HUES64 (cell line): Measurements from ENCODE around the gene HOXC10.

Experiments used
- H3K27ac ChIP-seq: 2 replicates; pipeline ENCODE4 v1.7.0; 2013; ENCODE audit warnings: low read depth, low read length, inconsistent platforms
- H3K27me3 ChIP-seq: 2 replicates; pipeline ENCODE4 v1.6.1; 2013; ENCODE audit warnings: mild to moderate bottlenecking, low read length; ENCODE audit not compliant: insufficient read depth
- H3K36me3 ChIP-seq: 2 replicates; pipeline ENCODE4 v1.6.1; 2013; ENCODE audit warnings: mild to moderate bottlenecking, low read length; ENCODE audit not compliant: insufficient read depth
- H3K4me1 ChIP-seq: 2 replicates; pipeline ENCODE4 v1.6.1; 2013; ENCODE audit warnings: mild to moderate bottlenecking, low read length, moderate library complexity; ENCODE audit not compliant: insufficient read depth
- H3K4me3 ChIP-seq: 2 replicates; pipeline ENCODE4 v1.5.1; 2013; ENCODE audit warnings: mild to moderate bottlenecking, low read length, moderate library complexity
- H3K9ac ChIP-seq: 2 replicates; pipeline ENCODE4 v1.6.1; 2013; ENCODE audit warnings: mild to moderate bottlenecking, low read depth, low read length
- H3K9me3 ChIP-seq: 2 replicates; pipeline ENCODE4 v1.6.1; 2013; ENCODE audit warnings: low read depth, low read length; ENCODE audit not compliant: insufficient read depth
- WGBS: fragments of 150-250, 120-280 bp; methylation state at CpG from one replicate; pipeline ENCODE4 v1.1.7; 2013; ENCODE audit warnings: missing lambda C conversion rate; 5-methylcytosine and 5-hydroxymethylcytosine counted together

HOXC10 gene

DNA sequence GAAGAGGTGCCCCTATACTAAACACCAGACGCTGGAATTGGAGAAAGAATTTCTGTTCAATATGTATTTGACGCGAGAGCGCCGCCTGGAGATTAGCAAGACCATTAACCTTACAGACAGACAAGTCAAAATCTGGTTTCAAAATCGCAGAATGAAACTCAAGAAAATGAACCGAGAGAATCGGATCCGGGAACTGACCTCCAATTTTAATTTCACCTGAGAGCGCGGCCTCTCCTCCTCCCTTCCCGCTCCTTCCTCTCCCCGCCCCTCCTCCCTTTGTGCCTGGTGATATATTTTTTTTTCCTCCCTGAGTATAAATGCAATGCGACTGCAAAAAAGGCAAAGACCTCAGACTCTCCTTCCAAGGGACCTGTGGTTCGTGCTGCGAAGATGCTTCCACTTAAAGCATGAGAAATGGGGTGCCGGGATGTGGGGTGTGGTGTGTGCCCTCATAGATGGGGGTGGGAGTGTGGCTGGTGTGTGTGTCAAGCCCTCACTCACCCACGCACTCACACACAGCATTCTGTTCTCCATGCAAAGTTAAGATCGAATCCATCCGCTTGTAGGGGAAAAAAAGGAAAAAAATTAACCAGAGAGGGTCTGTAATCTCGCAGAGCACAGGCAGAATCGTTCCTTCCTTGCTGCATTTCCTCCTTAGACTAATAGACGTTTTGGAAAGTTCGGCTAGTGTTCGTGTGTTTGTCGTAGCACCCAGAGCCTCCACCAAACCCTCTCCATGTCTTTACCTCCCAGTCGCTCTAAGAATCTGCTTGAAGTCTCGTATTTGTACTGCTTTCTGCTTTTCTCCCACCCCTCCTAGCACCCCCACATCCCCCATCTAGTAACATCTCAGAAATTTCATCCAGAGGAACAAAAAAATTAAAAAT is 4.5 kb downstream of the HOXC10 start:
- Histone ChIP-seq H3K9me3 (no peaks in the 10 kb centered on the region), H3K4me1 (no peaks in the 10 kb centered on the region), H3K9ac (no peak overlapping the region), H3K4me3 (no peak overlapping the region), H3K27ac (no peak overlapping the region), H3K36me3 (no peaks in the 10 kb centered on the region), H3K27me3 (peaks cover 100% of the 10 kb centered on the region)
- 20% methylated on average over 25 of the region's 28 CpGs for WGBS

DNA sequence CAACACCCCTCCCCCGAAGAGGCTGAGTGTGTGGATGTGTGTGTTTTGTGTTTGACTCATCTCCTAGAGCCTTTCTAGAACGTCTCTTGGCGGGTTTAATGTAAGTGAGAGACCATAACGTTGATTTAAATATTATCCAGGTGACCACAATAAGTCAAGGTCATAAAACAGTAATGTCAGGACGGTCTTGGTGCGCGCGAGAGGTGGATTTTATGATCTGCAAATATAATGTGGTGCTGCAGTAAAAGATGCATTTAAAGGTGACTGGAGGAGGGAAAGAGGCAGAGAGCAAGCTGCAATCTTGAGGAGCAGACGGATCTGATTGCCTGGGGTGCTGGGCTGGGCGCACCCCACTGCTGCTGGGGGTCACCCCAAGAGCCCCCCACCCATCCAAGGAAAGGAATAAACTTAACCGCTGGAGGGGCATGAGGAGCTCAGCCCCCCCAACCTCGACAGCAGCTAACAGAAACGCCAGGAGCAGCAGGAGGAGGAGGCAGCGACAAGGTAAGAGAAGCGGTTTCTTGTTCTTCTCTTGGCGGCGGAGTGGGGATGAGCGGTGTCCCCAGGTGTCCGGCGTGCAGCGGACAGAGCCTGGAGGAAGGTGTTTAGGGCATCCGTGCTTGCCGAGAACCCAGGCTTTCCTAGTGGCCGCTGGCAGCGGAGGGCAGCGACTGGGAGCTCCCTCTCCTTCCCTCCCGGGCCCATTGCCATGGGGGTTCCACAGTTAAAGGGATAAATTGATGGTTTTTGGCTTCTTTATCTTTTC is 5.5 kb downstream of the HOXC10 start:
- Histone ChIP-seq H3K4me3 (no peak overlapping the region), H3K36me3 (no peaks in the 10 kb centered on the region), H3K27me3 (peaks cover 100% of the 10 kb centered on the region), H3K9ac (no peak overlapping the region), H3K27ac (no peak overlapping the region), H3K4me1 (no peaks in the 10 kb centered on the region), H3K9me3 (no peaks in the 10 kb centered on the region)
- 28% methylated on average over 27 of the region's 27 CpGs for WGBS

DNA sequence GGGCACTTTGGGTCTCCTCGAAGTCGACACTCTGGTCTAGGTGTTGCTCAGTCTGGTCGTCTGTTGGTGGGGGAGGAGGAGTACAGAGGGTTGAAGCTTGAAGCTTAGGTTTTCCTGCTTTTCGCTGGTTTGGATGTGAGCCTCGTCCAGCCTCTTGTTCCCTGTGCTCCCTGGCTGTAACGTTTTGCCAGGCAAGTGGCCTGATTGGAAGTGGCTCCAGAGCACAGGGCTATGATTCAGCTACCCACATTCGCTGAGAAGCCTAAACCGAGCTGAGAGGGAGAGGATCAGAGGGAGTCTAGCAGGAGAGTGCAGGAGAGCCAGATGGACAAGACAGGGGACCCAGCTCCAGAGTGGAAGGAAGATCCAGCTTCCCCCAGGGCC is 6.1 kb downstream of the HOXC10 start:
- Histone ChIP-seq H3K27me3 (peaks cover 100% of the 10 kb centered on the region), H3K36me3 (no peaks in the 10 kb centered on the region), H3K27ac (no peak overlapping the region), H3K4me1 (no peaks in the 10 kb centered on the region), H3K9me3 (no peaks in the 10 kb centered on the region), H3K4me3 (no peak overlapping the region), H3K9ac (no peak overlapping the region)
- WGBS = 16% methylated on average over 8 of the region's 8 CpGs

DNA sequence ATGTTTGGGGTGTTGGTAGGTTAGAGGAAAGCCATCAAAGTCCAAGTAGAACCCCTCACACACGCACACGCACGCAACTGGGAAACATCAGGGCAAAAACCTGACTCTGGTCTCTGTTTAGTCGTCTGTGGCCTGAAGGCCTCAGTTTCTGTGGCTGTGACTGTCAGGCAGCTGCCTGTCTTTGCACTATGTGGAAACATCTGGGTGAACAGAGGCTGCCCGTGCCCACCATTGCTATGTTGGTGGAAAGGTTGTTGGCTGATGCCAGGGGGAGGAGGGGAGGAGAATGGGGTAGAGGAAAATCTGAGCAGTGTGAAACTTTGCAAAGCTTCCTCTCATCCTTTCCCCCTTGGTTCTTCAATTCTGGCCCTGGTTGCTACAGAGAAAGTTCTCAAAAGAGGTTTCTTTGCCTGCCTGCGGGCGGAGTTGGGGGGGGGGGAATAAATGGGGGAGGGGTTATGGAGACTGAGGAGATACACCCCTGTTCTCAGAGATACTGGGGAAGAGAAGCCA is 7.5 kb downstream of the HOXC10 start:
- Histone ChIP-seq H3K4me3 (no peak overlapping the region), H3K9ac (no peak overlapping the region), H3K4me1 (no peaks in the 10 kb centered on the region), H3K9me3 (no peaks in the 10 kb centered on the region), H3K36me3 (no peaks in the 10 kb centered on the region), H3K27me3 (peaks cover 100% of the 10 kb centered on the region), H3K27ac (no peak overlapping the region)
- WGBS = 42% methylated on average over 7 of the region's 7 CpGs

DNA sequence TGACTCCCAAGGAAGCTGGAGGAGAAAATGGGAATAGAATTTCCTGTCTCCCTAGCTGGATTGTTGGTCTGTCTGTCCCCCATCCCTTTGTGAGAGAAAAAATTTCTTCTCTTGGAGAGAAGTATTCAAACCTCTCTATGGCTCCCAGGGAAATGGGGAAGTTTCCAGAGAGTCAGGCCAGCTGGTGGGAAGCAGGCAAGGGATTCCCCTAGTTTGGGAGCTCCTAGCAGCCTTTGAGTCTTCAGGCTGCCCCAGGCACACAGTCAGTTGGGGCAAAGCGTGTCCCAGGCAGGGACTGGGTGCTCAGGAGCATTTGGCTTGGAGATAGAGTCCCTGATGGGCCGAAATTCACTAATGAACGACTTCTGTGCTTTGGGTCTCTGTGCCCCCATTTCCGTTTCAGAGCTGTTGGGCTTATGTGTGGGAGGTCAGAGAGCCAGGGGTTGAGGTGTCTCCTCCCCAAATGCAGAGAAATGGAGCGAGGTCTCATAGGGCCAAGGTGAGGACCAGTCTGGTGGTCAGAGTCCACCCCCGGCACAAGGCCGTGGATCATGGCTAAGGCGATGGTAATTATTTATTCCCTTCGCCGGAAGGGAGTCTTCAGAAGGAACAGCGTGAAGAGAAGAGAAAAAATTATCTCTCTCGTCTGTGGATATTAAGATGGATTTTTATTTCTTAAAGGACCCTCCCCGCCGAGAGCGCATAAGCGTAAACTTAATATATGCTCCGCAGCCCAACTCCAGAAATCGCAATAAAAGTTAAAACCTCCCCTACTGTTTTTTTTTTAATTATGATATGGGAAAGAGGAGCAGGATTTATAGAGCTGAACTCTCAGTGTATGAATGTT is 8.4 kb downstream of the HOXC10 start:
- H3K27ac ChIP-seq = no peak overlapping the region
- no peaks in the 10 kb centered on the region for H3K36me3 ChIP-seq
- H3K9me3 ChIP-seq = no peaks in the 10 kb centered on the region
- H3K4me3 ChIP-seq = no peak overlapping the region
- H3K4me1 ChIP-seq = no peaks in the 10 kb centered on the region
- no peak overlapping the region for H3K9ac ChIP-seq
- H3K27me3 ChIP-seq = peaks cover 100% of the 10 kb centered on the region
- WGBS = 57% methylated on average over 17 of the region's 18 CpGs

DNA sequence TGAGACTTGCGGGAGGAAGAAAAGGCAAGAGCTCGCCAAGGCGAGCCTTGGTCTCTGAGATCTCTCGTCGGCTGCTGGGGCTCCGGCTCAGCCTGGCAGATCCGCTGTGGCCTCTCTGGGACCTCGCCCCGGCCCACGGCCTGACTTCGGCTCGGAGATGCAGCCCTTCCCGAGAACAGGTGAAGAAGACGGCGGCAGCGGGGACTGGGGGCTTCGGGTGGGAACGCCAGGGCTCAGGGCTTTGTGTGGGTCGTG is 9.0 kb downstream of the HOXC10 start:
- Histone ChIP-seq H3K4me1 (no peaks in the 10 kb centered on the region), H3K36me3 (no peaks in the 10 kb centered on the region), H3K9ac (no peak overlapping the region), H3K4me3 (no peak overlapping the region), H3K9me3 (no peaks in the 10 kb centered on the region), H3K27me3 (peaks cover 100% of the 10 kb centered on the region), H3K27ac (no peak overlapping the region)
- whole genome bisulfite sequencing = 15% methylated on average over 19 of the region's 19 CpGs

DNA sequence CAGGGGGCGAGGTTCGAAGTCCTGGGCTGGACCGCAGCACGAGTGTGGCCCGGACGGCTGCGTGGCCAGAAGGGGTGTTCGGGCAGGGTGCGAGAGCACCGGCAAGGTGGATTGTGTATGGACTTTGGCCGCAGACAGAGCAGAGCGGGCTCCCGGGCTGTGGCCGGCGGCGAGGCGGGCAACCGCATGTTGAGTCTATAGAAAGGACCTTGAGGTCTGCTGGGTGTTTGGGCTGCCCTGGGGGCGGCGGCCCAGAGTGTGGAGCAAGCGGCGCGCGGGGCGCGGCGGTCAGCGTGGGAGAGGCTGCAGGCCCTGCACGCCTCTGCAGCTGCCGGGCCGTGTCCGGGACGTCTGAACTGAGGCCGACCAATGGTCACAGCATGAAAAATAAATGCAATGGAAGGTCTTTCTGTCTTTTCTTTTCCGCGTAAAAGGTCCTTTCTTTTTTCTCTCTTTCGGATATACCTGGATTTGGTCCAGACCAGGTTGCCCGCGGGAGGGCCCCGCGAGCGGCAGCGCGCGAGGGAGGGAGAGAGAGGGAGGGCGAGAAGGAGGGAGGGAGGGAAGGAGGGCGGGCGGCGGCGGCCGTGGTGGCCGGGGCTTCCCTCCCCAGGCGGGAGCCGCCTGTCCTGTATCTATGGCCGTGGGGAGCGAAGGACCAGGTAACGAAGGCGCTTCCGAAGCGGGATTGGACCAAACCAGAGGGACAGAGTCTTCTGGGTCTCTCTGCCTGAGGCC is 9.5 kb downstream of the HOXC10 start:
- no peak overlapping the region for H3K4me3 ChIP-seq
- H3K4me1 ChIP-seq = no peaks in the 10 kb centered on the region
- 7% methylated on average over 59 of the region's 60 CpGs for WGBS
- H3K9me3 ChIP-seq = no peaks in the 10 kb centered on the region
- no peaks in the 10 kb centered on the region for H3K36me3 ChIP-seq
- H3K9ac ChIP-seq = no peak overlapping the region
- H3K27me3 ChIP-seq = peaks cover 100% of the 10 kb centered on the region
- no peak overlapping the region for H3K27ac ChIP-seq

DNA sequence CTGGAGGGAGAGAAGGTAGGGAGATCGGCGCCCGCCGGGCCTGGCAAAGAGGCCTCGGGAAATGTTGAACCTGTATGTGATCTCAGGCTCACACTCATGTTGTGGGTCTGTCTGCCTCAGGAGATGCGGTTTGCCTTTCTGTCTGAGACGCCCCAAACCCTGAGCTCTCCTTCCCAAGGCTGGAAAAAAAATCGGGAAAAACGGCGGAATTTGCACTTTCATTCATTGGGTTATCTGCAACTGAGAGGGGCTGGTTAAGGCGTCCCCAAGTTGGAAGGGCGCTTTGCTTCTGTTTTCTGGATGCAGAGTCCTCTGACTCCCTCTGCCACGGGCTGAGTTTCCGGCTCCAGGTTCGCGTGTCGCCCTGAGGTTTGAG is 10.0 kb downstream of the HOXC10 start:
- H3K4me1 ChIP-seq = peaks cover 2% of the 10 kb centered on the region; the same call in 1 of the 2 replicates
- H3K36me3 ChIP-seq = no peaks in the 10 kb centered on the region
- H3K27ac ChIP-seq = no peak overlapping the region
- H3K9me3 ChIP-seq = no peaks in the 10 kb centered on the region
- H3K4me3 ChIP-seq = no peak overlapping the region
- 4% methylated on average over 17 of the region's 17 CpGs for WGBS
- no peak overlapping the region for H3K9ac ChIP-seq
- H3K27me3 ChIP-seq = peaks cover 100% of the 10 kb centered on the region

DNA sequence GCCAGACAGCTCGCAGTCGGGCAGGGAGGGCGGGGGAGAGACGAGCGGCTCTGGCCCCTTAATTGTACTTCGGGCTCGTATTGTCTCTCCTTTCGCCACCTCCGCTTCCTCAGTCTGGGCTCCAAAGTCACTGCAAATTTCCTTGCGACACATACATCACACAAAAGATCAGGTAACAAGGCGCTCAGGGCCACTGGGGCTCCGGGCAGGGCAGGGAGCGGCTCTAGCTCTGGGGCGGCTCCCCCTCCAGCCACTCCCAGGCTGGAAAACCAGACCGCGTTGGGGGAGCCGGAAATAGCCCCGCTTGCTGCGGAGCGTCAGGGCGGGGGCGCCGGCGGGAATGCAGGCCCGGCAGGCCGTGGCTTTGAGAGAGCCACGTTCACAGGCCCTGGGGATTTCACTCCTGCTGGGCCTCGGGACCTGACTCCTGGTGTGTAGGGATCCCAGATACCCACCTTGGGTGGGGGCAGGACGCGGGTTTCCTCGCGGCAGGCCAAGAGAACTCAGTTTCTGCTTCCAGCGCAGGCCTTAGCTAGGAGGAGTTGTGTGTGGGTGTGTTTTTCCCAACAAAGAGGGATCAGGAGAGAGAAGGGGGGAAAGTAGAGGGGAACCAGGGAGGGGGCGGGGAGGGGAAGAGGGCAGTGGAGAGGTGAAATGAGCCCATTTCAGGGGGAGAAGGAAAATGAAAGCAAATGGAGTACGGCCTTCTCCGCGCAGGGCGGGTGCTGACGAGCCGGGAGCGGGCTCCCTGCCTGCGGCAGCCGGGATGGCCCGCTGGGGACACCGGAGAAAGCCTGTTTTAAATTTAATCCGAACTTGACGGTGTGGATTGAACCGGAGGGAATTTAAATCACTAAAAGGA is 10.7 kb downstream of the HOXC10 start:
- H3K4me1 ChIP-seq = peaks cover 5% of the 10 kb centered on the region; the same call in 1 of the 2 replicates
- no peaks in the 10 kb centered on the region for H3K36me3 ChIP-seq
- no peaks in the 10 kb centered on the region for H3K9me3 ChIP-seq
- H3K9ac ChIP-seq = no peak overlapping the region
- peak overlapping the region; percentile 33 for H3K4me3 ChIP-seq
- H3K27ac ChIP-seq = no peak overlapping the region
- peaks cover 100% of the 10 kb centered on the region for H3K27me3 ChIP-seq
- WGBS = 3% methylated on average over 48 of the region's 48 CpGs
